Ishikawa (cell line): ENCODE measurements around the gene MYOF.

ENCODE experiments used
- TF ChIP-seq, protein P1 (sequence below): IDR thresholded peaks from 2 replicates; pipeline ENCODE4 v1.6.1; 2012
- TF ChIP-seq, protein P2 (sequence below): IDR thresholded peaks from 2 replicates; pipeline ENCODE4 v1.6.1; 2012; ENCODE audit warnings: low read depth, mild to moderate bottlenecking

DNA sequence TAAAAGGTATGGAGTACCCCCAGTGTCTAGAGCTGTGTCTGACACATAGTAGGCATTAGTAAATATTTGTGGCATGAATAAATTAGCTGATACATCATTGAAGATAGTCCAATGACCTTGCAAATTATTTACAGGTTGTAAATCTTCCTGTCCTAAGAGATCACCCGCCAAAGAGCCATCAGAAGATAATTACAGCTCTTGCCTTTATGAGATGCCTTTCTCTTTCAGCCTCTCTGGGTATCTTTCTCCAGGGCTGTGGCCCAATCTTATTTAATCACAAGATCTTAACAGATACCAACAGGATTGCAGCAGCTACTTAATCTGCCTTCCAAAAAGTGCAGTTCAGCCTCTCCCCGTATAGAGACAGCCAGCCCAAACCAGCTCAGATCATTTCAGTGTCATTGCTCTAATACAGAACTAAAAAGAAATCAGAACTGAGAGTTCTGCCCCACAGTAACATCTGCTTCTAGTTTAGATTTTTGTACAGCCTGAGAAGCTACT, 41.5 kb downstream of the MYOF start:
- TF ChIP-seq, protein P1, sequence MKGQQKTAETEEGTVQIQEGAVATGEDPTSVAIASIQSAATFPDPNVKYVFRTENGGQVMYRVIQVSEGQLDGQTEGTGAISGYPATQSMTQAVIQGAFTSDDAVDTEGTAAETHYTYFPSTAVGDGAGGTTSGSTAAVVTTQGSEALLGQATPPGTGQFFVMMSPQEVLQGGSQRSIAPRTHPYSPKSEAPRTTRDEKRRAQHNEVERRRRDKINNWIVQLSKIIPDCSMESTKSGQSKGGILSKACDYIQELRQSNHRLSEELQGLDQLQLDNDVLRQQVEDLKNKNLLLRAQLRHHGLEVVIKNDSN, result no peak
- TF ChIP-seq, protein P2, sequence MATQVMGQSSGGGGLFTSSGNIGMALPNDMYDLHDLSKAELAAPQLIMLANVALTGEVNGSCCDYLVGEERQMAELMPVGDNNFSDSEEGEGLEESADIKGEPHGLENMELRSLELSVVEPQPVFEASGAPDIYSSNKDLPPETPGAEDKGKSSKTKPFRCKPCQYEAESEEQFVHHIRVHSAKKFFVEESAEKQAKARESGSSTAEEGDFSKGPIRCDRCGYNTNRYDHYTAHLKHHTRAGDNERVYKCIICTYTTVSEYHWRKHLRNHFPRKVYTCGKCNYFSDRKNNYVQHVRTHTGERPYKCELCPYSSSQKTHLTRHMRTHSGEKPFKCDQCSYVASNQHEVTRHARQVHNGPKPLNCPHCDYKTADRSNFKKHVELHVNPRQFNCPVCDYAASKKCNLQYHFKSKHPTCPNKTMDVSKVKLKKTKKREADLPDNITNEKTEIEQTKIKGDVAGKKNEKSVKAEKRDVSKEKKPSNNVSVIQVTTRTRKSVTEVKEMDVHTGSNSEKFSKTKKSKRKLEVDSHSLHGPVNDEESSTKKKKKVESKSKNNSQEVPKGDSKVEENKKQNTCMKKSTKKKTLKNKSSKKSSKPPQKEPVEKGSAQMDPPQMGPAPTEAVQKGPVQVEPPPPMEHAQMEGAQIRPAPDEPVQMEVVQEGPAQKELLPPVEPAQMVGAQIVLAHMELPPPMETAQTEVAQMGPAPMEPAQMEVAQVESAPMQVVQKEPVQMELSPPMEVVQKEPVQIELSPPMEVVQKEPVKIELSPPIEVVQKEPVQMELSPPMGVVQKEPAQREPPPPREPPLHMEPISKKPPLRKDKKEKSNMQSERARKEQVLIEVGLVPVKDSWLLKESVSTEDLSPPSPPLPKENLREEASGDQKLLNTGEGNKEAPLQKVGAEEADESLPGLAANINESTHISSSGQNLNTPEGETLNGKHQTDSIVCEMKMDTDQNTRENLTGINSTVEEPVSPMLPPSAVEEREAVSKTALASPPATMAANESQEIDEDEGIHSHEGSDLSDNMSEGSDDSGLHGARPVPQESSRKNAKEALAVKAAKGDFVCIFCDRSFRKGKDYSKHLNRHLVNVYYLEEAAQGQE, result no peak
